Measurements from ENCODE around the gene PIAS1. TPM values are rescaled to one million over a fixed set of nuclear protein-coding genes. Genes with fewer than 3 reads are reported as not detected.
A peak's percentile ranks its signal among the peaks of the same experiment; 100 is the strongest.
"Not testable (repeated sequence)": the region's sequence is repeated elsewhere in the genome, so short reads cannot be mapped to it uniquely, and the experiment has no call there.

PIAS1 gene
- total RNA-seq, 1 donor from 2014 or later, result 17.1 TPM

DNA sequence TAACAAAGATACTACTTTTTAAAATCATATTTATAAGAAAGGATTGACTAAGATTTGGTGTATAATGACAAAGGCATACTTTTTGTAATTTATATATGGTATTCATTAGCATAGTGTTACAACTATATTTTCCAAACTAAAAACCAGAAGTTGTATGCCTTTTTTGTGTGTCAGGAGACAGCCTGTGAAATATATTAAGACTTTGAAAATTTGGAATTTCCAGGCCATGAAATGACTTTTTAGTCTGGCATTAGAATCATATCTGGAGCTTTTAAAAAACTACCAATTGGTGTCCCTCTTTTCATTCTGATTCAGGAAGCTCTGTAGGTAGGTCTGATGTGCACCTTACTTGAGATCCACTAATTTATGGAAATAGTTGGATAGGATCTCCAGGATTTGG lies 109.1 kb downstream of the PIAS1 start:
- H3K4me1 ChIP-seq, result peaks cover 0 to 6% of the 10 kb centered on the region in 2 donors
- H3K27ac ChIP-seq, result no peak overlapping the region
- DNase-seq (ENCODE audit: low spot score in 2 of 2), result no peak
- no peaks in the 10 kb centered on the region for H3K27me3 ChIP-seq
- no peaks in the 10 kb centered on the region for H3K9me3 ChIP-seq
- H3K36me3 ChIP-seq, result peaks cover 10 to 27% of the 10 kb centered on the region in 2 donors
- no peak overlapping the region for H3K4me3 ChIP-seq
- intact Hi-C loops (cut with DNase I), result no loop called here
- TF ChIP-seq, protein P1, sequence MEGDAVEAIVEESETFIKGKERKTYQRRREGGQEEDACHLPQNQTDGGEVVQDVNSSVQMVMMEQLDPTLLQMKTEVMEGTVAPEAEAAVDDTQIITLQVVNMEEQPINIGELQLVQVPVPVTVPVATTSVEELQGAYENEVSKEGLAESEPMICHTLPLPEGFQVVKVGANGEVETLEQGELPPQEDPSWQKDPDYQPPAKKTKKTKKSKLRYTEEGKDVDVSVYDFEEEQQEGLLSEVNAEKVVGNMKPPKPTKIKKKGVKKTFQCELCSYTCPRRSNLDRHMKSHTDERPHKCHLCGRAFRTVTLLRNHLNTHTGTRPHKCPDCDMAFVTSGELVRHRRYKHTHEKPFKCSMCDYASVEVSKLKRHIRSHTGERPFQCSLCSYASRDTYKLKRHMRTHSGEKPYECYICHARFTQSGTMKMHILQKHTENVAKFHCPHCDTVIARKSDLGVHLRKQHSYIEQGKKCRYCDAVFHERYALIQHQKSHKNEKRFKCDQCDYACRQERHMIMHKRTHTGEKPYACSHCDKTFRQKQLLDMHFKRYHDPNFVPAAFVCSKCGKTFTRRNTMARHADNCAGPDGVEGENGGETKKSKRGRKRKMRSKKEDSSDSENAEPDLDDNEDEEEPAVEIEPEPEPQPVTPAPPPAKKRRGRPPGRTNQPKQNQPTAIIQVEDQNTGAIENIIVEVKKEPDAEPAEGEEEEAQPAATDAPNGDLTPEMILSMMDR (IDR thresholded peaks at IDR 0.05), result no peak

DNA sequence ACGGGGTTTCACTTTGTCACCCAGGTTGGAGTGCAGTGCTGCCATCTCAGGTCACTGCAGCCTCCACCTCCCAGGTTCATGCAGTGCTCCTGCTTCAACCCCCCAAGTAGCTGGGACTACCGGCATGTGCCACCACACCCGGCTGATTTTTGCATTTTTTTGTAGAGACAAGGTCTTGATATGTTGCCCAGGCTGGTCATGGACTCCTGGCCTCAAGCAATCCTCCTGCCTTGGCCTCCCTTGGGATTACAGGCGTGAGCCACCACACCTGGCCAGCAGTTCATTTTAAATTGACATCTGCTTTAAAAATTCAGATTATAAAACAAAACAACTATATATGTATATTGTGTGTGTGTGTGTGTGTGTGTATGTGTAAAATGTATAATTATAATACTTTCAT lies 112.7 kb downstream of the PIAS1 start:
- Histone ChIP-seq H3K4me3 (no peak overlapping the region), H3K27ac (no peak overlapping the region), H3K36me3 (peaks cover 3 to 22% of the 10 kb centered on the region in 2 donors), H3K4me1 (peaks cover 0 to 6% of the 10 kb centered on the region in 2 donors), H3K27me3 (no peaks in the 10 kb centered on the region), H3K9me3 (no peaks in the 10 kb centered on the region)
- intact Hi-C loops (cut with DNase I), result no loop called here
- TF ChIP-seq, protein P1 (IDR thresholded peaks at IDR 0.05), result no peak
- no peak for DNase-seq (ENCODE audit: low spot score in 2 of 2)

DNA sequence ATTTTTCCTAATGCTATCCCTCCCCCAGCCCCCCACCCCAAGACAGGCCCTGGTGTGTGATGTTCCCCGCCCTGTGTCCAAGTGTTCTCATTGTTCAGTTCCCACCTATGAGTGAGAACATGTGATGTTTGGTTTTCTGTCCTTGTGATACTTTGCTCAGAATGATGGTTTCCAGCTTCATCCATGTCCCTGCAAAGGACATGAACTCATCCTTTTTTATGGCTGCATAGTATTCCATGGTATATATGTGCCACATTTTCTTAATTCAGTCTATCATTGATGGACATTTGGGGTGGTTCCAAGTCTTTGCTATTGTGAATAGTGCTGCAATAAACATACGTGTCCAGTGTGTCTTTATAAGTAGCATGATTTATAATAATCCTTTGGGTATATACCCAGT lies 117.9 kb downstream of the PIAS1 start:
- DNase-seq (ENCODE audit: low spot score in 2 of 2); H3K4me3 ChIP-seq; intact Hi-C loops (cut with DNase I); H3K27me3 ChIP-seq; H3K27ac ChIP-seq; H3K9me3 ChIP-seq: not testable (repeated sequence)
- H3K36me3 ChIP-seq, result peaks cover 13 to 39% of the 10 kb centered on the region in 2 donors
- H3K4me1 ChIP-seq, result peaks cover 0 to 15% of the 10 kb centered on the region in 2 donors

DNA sequence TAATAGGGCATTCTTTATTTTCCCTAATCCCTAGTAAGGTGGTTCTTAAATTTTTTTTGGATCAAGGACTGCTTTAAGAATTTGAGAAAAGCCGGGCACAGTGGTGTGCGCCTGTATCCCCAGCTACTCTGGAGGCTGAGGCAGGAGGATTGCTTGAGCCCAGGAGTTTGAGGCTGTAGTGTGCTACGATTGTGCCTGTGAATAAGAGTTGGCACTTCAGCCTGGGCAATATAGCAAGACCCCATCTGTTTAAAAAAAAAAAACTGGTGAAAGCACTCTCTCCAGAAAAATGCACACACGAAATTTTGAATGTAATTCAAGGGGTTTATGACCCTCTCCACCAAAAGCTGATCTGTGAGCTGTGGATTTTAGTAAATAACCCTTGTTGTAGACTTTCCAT lies 119.0 kb downstream of the PIAS1 start:
- peaks cover 23 to 42% of the 10 kb centered on the region in 2 donors for H3K36me3 ChIP-seq
- intact Hi-C loops (cut with DNase I), result no loop called here
- TF ChIP-seq, protein P1 (IDR thresholded peaks at IDR 0.05), result no peak
- H3K9me3 ChIP-seq, result no peaks in the 10 kb centered on the region
- peaks cover 6 to 23% of the 10 kb centered on the region in 2 donors for H3K4me1 ChIP-seq
- H3K27ac ChIP-seq, result no peak overlapping the region
- H3K4me3 ChIP-seq, result no peak overlapping the region
- DNase-seq (ENCODE audit: low spot score in 2 of 2), result no peak
- no peaks in the 10 kb centered on the region for H3K27me3 ChIP-seq

DNA sequence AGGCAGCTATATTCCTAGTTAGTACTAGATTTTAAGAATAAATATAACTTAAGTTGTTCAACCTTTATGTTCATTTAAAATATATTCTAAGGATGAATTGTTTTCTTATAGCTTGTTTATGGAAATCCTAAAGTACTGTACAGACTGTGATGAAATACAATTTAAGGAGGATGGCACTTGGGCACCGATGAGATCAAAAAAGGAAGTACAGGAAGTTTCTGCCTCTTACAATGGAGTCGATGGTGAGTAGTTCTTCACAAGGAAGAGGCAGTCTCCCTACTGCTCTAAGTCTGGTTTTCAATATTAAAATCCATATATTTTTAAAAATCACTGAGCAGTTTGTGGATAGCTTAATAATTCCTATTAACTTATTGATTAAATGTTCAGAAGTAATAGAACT lies 121.4 kb downstream of the PIAS1 start:
- peaks cover 6 to 18% of the 10 kb centered on the region in 2 donors for H3K4me1 ChIP-seq
- no peak overlapping the region for H3K27ac ChIP-seq
- H3K4me3 ChIP-seq, result no peak overlapping the region
- no peak for DNase-seq (ENCODE audit: low spot score in 2 of 2)
- peaks cover 27 to 44% of the 10 kb centered on the region in 2 donors for H3K36me3 ChIP-seq
- intact Hi-C loops (cut with DNase I), result no loop called here
- H3K9me3 ChIP-seq, result no peaks in the 10 kb centered on the region
- H3K27me3 ChIP-seq, result no peaks in the 10 kb centered on the region
- TF ChIP-seq, protein P1 (IDR thresholded peaks at IDR 0.05), result no peak

DNA sequence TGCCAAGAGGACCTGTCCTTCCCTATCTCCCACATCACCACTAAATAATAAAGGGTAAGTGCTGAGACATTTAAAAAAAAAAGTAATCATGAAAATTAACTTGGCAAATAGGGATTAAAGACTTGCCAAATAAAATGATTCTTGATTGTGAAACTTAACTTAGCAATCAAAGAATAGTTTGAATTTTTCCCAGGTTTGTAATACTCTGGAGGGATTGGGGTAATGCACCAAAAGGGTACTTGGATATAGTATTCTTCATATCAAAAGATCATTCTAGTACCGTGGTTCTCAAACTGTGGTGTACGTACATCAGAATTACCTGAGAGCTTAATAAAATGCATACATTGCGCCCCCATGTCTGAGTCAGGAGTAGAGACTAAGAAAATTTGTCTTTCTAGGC lies 122.5 kb downstream of the PIAS1 start:
- Histone ChIP-seq H3K27me3 (no peaks in the 10 kb centered on the region), H3K4me1 (peaks cover 6 to 18% of the 10 kb centered on the region in 2 donors), H3K36me3 (peaks cover 36 to 52% of the 10 kb centered on the region in 2 donors), H3K4me3 (no peak overlapping the region), H3K9me3 (no peaks in the 10 kb centered on the region), H3K27ac (peak overlapping the region in 1 of 2 donors; percentile 54)
- intact Hi-C loops (cut with DNase I), result no loop called here
- no peak for DNase-seq (ENCODE audit: low spot score in 2 of 2)
- TF ChIP-seq, protein P1 (IDR thresholded peaks at IDR 0.05), result no peak
